ENCODE measurements around the gene MUC5AC. TPM values are rescaled to one million over a fixed set of nuclear protein-coding genes. Genes with fewer than 3 reads are reported as not detected.

MUC5AC gene
- total RNA-seq, 1 donor from 2014 or later: not detected

- DNase-seq (no peak), ATAC-seq (ENCODE audit: low read depth) (no peak)
- Mint-ChIP-seq H3K4me1 (no peaks in the 10 kb centered on the region), H3K27ac (no peak overlapping the region), H3K9me3 (no peaks in the 10 kb centered on the region), H3K4me3 (no peak overlapping the region), H3K27me3 (no peaks in the 10 kb centered on the region), H3K36me3 (ENCODE audit: low read depth) (no peaks in the 10 kb centered on the region)
- ChIA-PET POLR2A (no interaction called here), CTCF (no interaction called here)
- intact Hi-C loops (cut with micrococcal nuclease): no loop called here
- no peak for TF ChIP-seq CTCF (IDR thresholded peaks at IDR 0.05)
Measured at GRCh38 chr11:1192741-1193325, 35.1 kb downstream of the MUC5AC start.

- no peaks in the 10 kb centered on the region for H3K27me3 Mint-ChIP-seq
- ATAC-seq (ENCODE audit: low read depth) (no peak), DNase-seq (no peak)
- ChIA-PET POLR2A (no interaction called here), CTCF (no interaction called here)
- H3K4me3 Mint-ChIP-seq: no peak overlapping the region
- no peaks in the 10 kb centered on the region for H3K9me3 Mint-ChIP-seq
- H3K27ac Mint-ChIP-seq: no peak overlapping the region
- TF ChIP-seq CTCF (IDR thresholded peaks at IDR 0.05): no peak
- no peaks in the 10 kb centered on the region for H3K36me3 Mint-ChIP-seq (ENCODE audit: low read depth)
- H3K4me1 Mint-ChIP-seq: no peaks in the 10 kb centered on the region
- intact Hi-C loops (cut with micrococcal nuclease): no loop called here
Measured at GRCh38 chr11:1193326-1194230, 35.8 kb downstream of the MUC5AC start.

GRCh38 chr11:1194231-1194976 is 36.7 kb downstream of the MUC5AC start:
- no peak overlapping the region for H3K27ac Mint-ChIP-seq
- intact Hi-C loops (cut with micrococcal nuclease): no loop called here

GRCh38 chr11:1194977-1195681 is 37.4 kb downstream of the MUC5AC start:
- no peak for TF ChIP-seq CTCF (IDR thresholded peaks at IDR 0.05)
- H3K4me1 Mint-ChIP-seq: no peaks in the 10 kb centered on the region
- no peak for ATAC-seq (ENCODE audit: low read depth)
- H3K4me3 Mint-ChIP-seq: no peak overlapping the region
- H3K27ac Mint-ChIP-seq: no peak overlapping the region
- H3K36me3 Mint-ChIP-seq (ENCODE audit: low read depth): no peaks in the 10 kb centered on the region
- DNase-seq: no peak
- CTCF ChIA-PET: no interaction called here
- POLR2A ChIA-PET: no interaction called here
- H3K9me3 Mint-ChIP-seq: no peaks in the 10 kb centered on the region
- intact Hi-C loops (cut with micrococcal nuclease): no loop called here
- no peaks in the 10 kb centered on the region for H3K27me3 Mint-ChIP-seq

More at GRCh38 chr11:1194231-1194976, 36.7 kb downstream of the MUC5AC start:
- no peak overlapping the region for H3K4me3 Mint-ChIP-seq
- no peaks in the 10 kb centered on the region for H3K27me3 Mint-ChIP-seq
- no peak for TF ChIP-seq CTCF (IDR thresholded peaks at IDR 0.05)
- DNase-seq (no peak), ATAC-seq (ENCODE audit: low read depth) (no peak)
- no peaks in the 10 kb centered on the region for H3K36me3 Mint-ChIP-seq (ENCODE audit: low read depth)
- H3K9me3 Mint-ChIP-seq: no peaks in the 10 kb centered on the region
- H3K4me1 Mint-ChIP-seq: no peaks in the 10 kb centered on the region
- POLR2A ChIA-PET: no interaction called here
- CTCF ChIA-PET: no interaction called here
